GM23338 (cell line): Measurements from ENCODE around the gene GNPTG. TPM values are rescaled to one million over a fixed set of nuclear protein-coding genes. Genes with fewer than 3 reads are reported as not detected.
A peak's percentile ranks its signal among the peaks of the same experiment; 100 is the strongest.

Experiments used
- ATAC-seq: fragments of 200-7000 bp; cut with Tn5 transposase; 3 replicates; pipeline ENCODE4 v1.9.1; 2020
- DNase-seq: peaks from one replicate; pipeline ENCODE4 v3.0.0-alpha.2; 2015; ENCODE audit warnings: low spot score
- H2AFZ ChIP-seq: fragments of 200-600 bp; sonication (generic); 2 replicates; pipeline ENCODE4 v1.8.0; 2016; ENCODE audit warnings: antibody characterized with exemption, mild to moderate bottlenecking, moderate library complexity
- H3F3A ChIP-seq: fragments of 200-600 bp; sonication (generic); replicated peaks from 2 replicates; pipeline ENCODE4 v1.8.0; 2017; ENCODE audit warnings: antibody characterized with exemption, mixed run types, low read depth
- H3K27ac ChIP-seq: fragments of 200-600 bp; sonication (generic); 2 replicates; pipeline ENCODE4 v1.6.1; 2016; ENCODE audit warnings: low read depth
- H3K27me3 ChIP-seq: fragments of 200-600 bp; sonication (generic); 2 replicates; pipeline ENCODE4 v1.8.0; 2016; ENCODE audit warnings: mild to moderate bottlenecking, mixed run types, moderate library complexity; ENCODE audit not compliant: insufficient read depth
- H3K36me3 ChIP-seq: fragments of 200-600 bp; sonication (generic); 2 replicates; pipeline ENCODE4 v1.8.0; 2016; ENCODE audit warnings: mild to moderate bottlenecking; ENCODE audit not compliant: insufficient read depth
- H3K4me1 ChIP-seq: fragments of 200-600 bp; sonication (generic); 2 replicates; pipeline ENCODE4 v1.8.0; 2016; ENCODE audit warnings: mild to moderate bottlenecking, moderate library complexity; ENCODE audit not compliant: insufficient read depth
- H3K4me2 ChIP-seq: fragments of 200-600 bp; sonication (generic); 2 replicates; pipeline ENCODE4 v1.7.1; 2017; ENCODE audit warnings: mixed run types
- H3K4me3 ChIP-seq: fragments of 200-600 bp; sonication (generic); 2 replicates; pipeline ENCODE4 v1.6.1; 2016; ENCODE audit warnings: mixed run types
- H3K79me2 ChIP-seq: fragments of 200-600 bp; sonication (generic); replicated peaks from 2 replicates; pipeline ENCODE4 v1.8.0; 2017; ENCODE audit warnings: mild to moderate bottlenecking; ENCODE audit not compliant: insufficient read depth
- H3K9me2 ChIP-seq: fragments of 200-600 bp; sonication (generic); 2 replicates; pipeline ENCODE4 v1.8.0; 2017; ENCODE audit not compliant: insufficient read depth
- H4K20me1 ChIP-seq: fragments of 200-600 bp; sonication (generic); replicated peaks from 2 replicates; pipeline ENCODE4 v1.8.0; 2017; ENCODE audit warnings: mild to moderate bottlenecking; ENCODE audit not compliant: insufficient read depth
- H3K27ac Mint-ChIP-seq: 2 replicates; pipeline ENCODE4 v1.8.0; 2020; ENCODE audit warnings: inconsistent platforms, mild to moderate bottlenecking, moderate library complexity, mixed read lengths
- H3K27me3 Mint-ChIP-seq: 3 replicates; pipeline ENCODE4 v1.8.0; 2022; ENCODE audit warnings: low read depth, mild to moderate bottlenecking, moderate library complexity, mixed read lengths, inconsistent platforms; ENCODE audit not compliant: insufficient read depth, poor library complexity
- H3K36me3 Mint-ChIP-seq: 3 replicates; pipeline ENCODE4 v1.8.0; 2021; ENCODE audit warnings: low read depth, mild to moderate bottlenecking, inconsistent platforms, moderate library complexity, mixed read lengths
- H3K4me1 Mint-ChIP-seq: 3 replicates; pipeline ENCODE4 v1.8.0; 2020; ENCODE audit warnings: mild to moderate bottlenecking, inconsistent platforms, mixed read lengths
- H3K4me3 Mint-ChIP-seq: 3 replicates; pipeline ENCODE4 v1.8.0; 2021; ENCODE audit warnings: moderate library complexity, mild to moderate bottlenecking, inconsistent platforms, mixed read lengths
- H3K9me3 Mint-ChIP-seq: 3 replicates; pipeline ENCODE4 v1.8.0; 2020; ENCODE audit warnings: moderate library complexity, mild to moderate bottlenecking, inconsistent platforms, mixed read lengths
- ETS1 ChIP-seq: IDR thresholded peaks from 2 replicates; pipeline ENCODE4 v1.6.1; 2016; ENCODE audit warnings: antibody characterized with exemption
- EZH2phosphoT487 ChIP-seq: fragments of 200-600 bp; sonication (generic); IDR thresholded peaks from one replicate; pipeline ENCODE4 v1.8.1; 2018; ENCODE audit warnings: antibody characterized with exemption; ENCODE audit not compliant: unreplicated experiment
- JUNB ChIP-seq: IDR thresholded peaks from one replicate; pipeline ENCODE4 v1.6.1; 2016; ENCODE audit warnings: antibody characterized with exemption; ENCODE audit not compliant: unreplicated experiment
- NANOG ChIP-seq: IDR thresholded peaks from 2 replicates; pipeline ENCODE4 v1.6.1; 2016; ENCODE audit warnings: antibody characterized with exemption, borderline replicate concordance
- POLR2AphosphoS5 ChIP-seq: IDR thresholded peaks from 2 replicates; pipeline ENCODE4 v1.6.1; 2016; ENCODE audit warnings: antibody characterized with exemption, low read depth
- STAT1 ChIP-seq: IDR thresholded peaks from one replicate; pipeline ENCODE4 v1.6.1; 2016; ENCODE audit warnings: antibody characterized with exemption; ENCODE audit not compliant: unreplicated experiment
- ZNF114 ChIP-seq: fragments of 250-450 bp; sonication (Bioruptor Pico); IDR thresholded peaks from 2 replicates; pipeline ENCODE4 v1.5.0; 2020; ENCODE audit warnings: mild to moderate bottlenecking, moderate library complexity
- polyA plus RNA-seq: library from polyadenylated mRNA; unstranded; fragments of >200 nt; fragmentation: Nextera tagmentation; extraction: Ambion mirVana; gene quantifications from 2 replicates; pipeline ENCODE4 v1.2.1, GENCODE V29; 2016
- total RNA-seq: library from RNA; depleted of rRNA; stranded (reverse); fragments of >200 nt; shearing (Covaris generic); gene quantifications from 2 replicates; pipeline ENCODE4 v1.2.3, GENCODE V29; 2014
- TF ChIP-seq, protein P1 (sequence below), 2 experiments: fragments of 200-600 bp in 1 of 2; sonication (generic) in 1 of 2; conservative IDR thresholded peaks; 2 replicates each; pipeline versions ENCODE4 v1.5.1 to v1.6.1; 2016 to 2017; ENCODE audit warnings: antibody characterized with exemption in 2 of 2, low read depth in 2 of 2, mild to moderate bottlenecking in 2 of 2, moderate library complexity in 1 of 2

Gene GNPTG
- total and polyA plus RNA-seq, 2 experiments from 2014 or later: 23.3 to 41.0 TPM

- TF ChIP-seq, protein P1, sequence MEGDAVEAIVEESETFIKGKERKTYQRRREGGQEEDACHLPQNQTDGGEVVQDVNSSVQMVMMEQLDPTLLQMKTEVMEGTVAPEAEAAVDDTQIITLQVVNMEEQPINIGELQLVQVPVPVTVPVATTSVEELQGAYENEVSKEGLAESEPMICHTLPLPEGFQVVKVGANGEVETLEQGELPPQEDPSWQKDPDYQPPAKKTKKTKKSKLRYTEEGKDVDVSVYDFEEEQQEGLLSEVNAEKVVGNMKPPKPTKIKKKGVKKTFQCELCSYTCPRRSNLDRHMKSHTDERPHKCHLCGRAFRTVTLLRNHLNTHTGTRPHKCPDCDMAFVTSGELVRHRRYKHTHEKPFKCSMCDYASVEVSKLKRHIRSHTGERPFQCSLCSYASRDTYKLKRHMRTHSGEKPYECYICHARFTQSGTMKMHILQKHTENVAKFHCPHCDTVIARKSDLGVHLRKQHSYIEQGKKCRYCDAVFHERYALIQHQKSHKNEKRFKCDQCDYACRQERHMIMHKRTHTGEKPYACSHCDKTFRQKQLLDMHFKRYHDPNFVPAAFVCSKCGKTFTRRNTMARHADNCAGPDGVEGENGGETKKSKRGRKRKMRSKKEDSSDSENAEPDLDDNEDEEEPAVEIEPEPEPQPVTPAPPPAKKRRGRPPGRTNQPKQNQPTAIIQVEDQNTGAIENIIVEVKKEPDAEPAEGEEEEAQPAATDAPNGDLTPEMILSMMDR (conservative IDR thresholded peaks at IDR 0.05; ENCODE audit: low read depth in 2 of 2): no peak
- TF ChIP-seq EZH2phosphoT487: no peak
- TF ChIP-seq NANOG: no peak
Observed at GRCh38 chr16:1336619-1337018, 15.1 kb upstream of the GNPTG start (continued).

GRCh38 chr16:1337486-1337885, 14.2 kb upstream of the GNPTG start:
- Mint-ChIP-seq H3K9me3 (no peaks in the 10 kb centered on the region), H3K4me3 (no peak overlapping the region), H3K27ac (no peak overlapping the region), H3K36me3 (no peaks in the 10 kb centered on the region), H3K27me3 (peaks cover 30% of the 10 kb centered on the region), H3K4me1 (peaks cover 5% of the 10 kb centered on the region)
- DNase-seq: peak; percentile 62
- TF ChIP-seq ETS1: no peak
- no peak for TF ChIP-seq POLR2AphosphoS5
- no peak for TF ChIP-seq ZNF114 (CRISPR knock-in tag)
- TF ChIP-seq EZH2phosphoT487: no peak
- TF ChIP-seq JUNB: no peak
- TF ChIP-seq, protein P1 (conservative IDR thresholded peaks at IDR 0.05; ENCODE audit: low read depth in 2 of 2): no peak
- H3K79me2 ChIP-seq: no peaks in the 10 kb centered on the region
- no peaks in the 10 kb centered on the region for H3K9me2 ChIP-seq
- H3K4me2 ChIP-seq: no peak overlapping the region
- H3K4me3 ChIP-seq: no peak overlapping the region
- peaks cover 1% of the 10 kb centered on the region; the same call in 1 of the 2 replicates for H3K4me1 ChIP-seq
- ATAC-seq: no peak
- no peaks in the 10 kb centered on the region; the same call in 1 of the 2 replicates for H4K20me1 ChIP-seq
- peaks cover 33% of the 10 kb centered on the region for H3K27me3 ChIP-seq
- no peak overlapping the region for H2AFZ ChIP-seq
- H3F3A ChIP-seq: 0 out of 2 replicates have a peak, but pooled peaks cover 2% of the 10 kb centered on the region
- H3K36me3 ChIP-seq: no peaks in the 10 kb centered on the region
- H3K27ac ChIP-seq: no peak overlapping the region

DNA sequence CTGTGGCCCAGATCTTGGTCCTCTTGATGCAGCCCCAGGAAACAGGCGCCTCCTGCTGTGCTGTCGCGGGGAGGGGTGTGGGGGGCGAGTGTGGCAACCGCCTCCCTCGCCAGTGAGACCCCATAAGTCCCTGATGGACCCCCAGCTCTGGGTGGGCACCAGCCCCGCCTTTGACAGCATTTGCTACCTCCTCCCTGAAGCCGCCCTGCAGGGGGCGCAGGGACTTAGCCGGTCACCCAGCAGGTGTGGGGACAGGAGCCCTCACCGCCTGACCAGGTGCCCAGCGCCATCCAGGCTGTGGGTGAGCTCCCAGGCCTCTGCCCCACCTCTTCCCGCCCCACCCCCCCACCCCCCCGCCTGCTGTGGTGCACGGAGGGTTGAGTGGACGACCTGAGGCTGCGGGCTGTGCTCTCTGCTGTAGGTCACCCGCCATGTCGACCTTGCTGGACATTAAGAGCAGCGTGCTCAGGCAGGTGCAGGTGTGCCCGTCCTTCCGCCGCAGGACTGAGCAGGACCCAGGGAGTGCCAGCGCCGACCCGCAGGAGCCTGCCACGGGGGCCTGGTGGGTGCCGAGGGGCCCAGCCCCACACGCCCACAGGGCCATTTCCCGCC, 13.5 kb upstream of the GNPTG start:
- Histone ChIP-seq H3K36me3 (no peaks in the 10 kb centered on the region), H3K27me3 (peaks cover 25% of the 10 kb centered on the region), H3F3A (0 out of 2 replicates have a peak, but pooled peaks cover 2% of the 10 kb centered on the region), H3K27ac (no peak overlapping the region), H2AFZ (no peak overlapping the region), H3K4me2 (no peak overlapping the region), H3K79me2 (no peaks in the 10 kb centered on the region), H3K4me1 (no peaks in the 10 kb centered on the region; the same call in 1 of the 2 replicates), H3K9me2 (no peaks in the 10 kb centered on the region), H4K20me1 (no peaks in the 10 kb centered on the region; the same call in 1 of the 2 replicates), H3K4me3 (no peak overlapping the region)
- no peak overlapping the region for H3K27ac Mint-ChIP-seq
- TF ChIP-seq STAT1 (no peak), JUNB (no peak)
- TF ChIP-seq, protein P1 (conservative IDR thresholded peaks at IDR 0.05; ENCODE audit: low read depth in 2 of 2): peak; percentile 31 to 63
- peaks cover 32% of the 10 kb centered on the region for H3K27me3 Mint-ChIP-seq
- ATAC-seq: no peak
- H3K36me3 Mint-ChIP-seq: no peaks in the 10 kb centered on the region
- no peaks in the 10 kb centered on the region for H3K9me3 Mint-ChIP-seq
- peak; percentile 67 for DNase-seq
- H3K4me3 Mint-ChIP-seq: no peak overlapping the region
- peaks cover 5% of the 10 kb centered on the region; the same call in 2 of the 3 replicates for H3K4me1 Mint-ChIP-seq
